ENCODE measurements around the gene SNX20.

- TF ChIP-seq POLR2A (IDR thresholded peaks at IDR 0.05), result no peak
- no peak for TF ChIP-seq CTCF (IDR thresholded peaks at IDR 0.05)
Observed at GRCh38 chr16:50626868-50627267, 54.2 kb downstream of the SNX20 start.

Measured in lower leg skin (tissue), 3 donors.